ELF-1 (cell line): ENCODE measurements around the gene CD8A.
A peak's percentile ranks its signal among the peaks of the same experiment; 100 is the strongest.
"Not testable (repeated sequence)": the region's sequence is repeated elsewhere in the genome, so short reads cannot be mapped to it uniquely, and the experiment has no call there.

ENCODE experiments used
- DNase-seq: peaks from one replicate; pipeline ENCODE4 v3.0.0-alpha.2; 2016; ENCODE audit warnings: low read depth, low spot score

Gene CD8A

GRCh38 chr2:86790676-86791572 lies at the start of gene CD8A:
TSS of gene CD8A (minus strand) at chr2:86790913. CDS start at chr2:86790825, 88 bp downstream.
- DNase-seq: peak; percentile 53

DNA sequence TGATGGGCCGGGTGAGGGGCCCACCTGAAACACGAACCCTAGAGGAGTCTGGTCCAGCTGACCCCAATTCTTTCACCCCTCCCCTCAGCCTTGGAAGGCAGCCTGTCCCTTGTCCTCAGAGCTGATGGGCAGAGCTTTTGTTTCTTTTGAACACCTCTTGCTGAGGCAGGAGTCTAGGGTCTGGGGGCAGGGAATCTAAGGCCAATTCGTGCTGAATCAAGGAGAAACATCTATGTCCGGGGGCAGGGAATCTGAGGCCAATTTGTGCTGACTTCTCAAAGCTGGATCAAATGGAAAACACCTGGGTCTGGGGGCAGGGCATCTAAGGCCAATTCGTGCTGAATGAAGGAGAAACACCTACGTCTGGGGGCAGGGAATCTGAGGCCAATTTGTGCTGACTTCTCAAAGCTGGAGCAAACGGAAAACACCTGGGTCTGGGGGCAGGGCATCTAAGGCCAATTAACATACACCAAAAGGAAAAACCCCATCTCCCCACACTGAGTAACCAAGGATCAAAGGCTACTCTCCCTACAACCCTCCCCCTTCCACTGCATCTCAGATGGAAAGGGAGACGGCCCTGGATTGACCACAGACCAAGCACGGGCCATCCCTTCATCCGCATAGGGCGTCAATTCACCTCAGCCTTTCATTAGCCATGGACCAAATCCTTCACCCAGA lies 49.3 kb upstream of the CD8A start:
- DNase-seq: peak; percentile 39

- peak; percentile 53 for DNase-seq
Observed at GRCh38 chr2:86839455-86839854, 48.7 kb upstream of the CD8A start.

GRCh38 chr2:86837714-86838113 lies 47.0 kb upstream of the CD8A start:
- DNase-seq: not testable (repeated sequence)

GRCh38 chr2:86836915-86837695 lies 46.4 kb upstream of the CD8A start:
- not testable (repeated sequence) for DNase-seq

DNA sequence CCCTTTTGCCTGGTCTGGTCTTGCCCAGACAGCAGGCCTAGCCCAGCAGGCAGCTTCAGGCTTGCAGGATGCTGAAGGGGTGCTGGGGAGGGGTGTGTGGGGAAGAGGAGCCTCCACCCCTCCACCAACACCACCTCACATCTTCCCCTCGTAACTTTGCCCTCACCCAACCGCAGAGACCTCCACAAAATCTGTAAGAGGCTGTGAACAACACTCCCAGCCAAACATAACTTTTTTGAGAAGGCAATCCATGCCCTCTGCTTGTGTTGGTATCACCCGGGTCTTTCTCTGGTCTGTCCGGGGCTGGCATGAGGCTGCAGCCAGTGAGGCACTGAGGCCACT lies 44.8 kb upstream of the CD8A start:
- not testable (repeated sequence) for DNase-seq

DNA sequence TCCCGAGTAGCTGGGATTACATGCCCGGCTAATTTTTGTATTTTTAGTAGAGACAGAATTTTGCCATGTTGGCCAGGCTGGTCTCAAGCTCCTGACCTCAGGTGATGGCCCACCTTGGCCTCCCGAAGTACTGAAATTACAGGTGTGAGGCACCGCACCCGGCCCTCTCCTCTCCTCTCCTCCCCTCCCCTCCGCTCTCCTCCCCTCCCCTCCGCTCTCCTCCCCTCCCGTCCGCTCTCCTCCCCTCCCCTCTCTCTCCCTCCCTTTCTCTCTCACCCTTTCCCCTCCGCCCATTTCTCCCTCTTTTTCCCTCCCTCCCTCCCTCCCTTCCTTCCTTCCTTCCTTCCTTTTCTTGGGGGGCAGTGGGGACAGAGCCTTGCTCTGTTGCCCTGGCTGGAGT lies 42.6 kb upstream of the CD8A start:
- no peak for DNase-seq

- DNase-seq: no peak
Observed at GRCh38 chr2:86832334-86833096, 41.8 kb upstream of the CD8A start.

DNA sequence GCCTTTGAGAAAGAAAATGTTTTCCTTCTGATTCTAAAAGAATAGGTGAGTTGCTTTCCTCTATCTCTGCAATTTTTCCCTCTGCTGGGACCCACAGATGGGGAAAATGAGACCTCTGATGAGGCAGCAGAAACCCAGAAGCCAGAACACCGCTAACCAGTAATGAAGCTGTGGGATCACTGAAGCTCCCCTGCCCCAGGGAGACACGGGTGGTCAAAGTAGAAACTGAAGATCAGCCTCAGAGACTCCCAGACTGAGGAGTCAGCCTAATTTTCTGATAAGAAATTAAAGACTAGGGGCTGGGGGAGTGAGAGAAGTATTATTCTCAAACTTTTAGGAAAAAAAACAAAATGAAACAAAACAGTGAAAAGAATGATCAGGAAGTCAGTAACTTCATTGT lies 40.8 kb upstream of the CD8A start:
- no peak for DNase-seq

GRCh38 chr2:86826951-86827350 lies 36.2 kb upstream of the CD8A start:
- no peak for DNase-seq

GRCh38 chr2:86825693-86826381 lies 35.1 kb upstream of the CD8A start:
- DNase-seq: no peak

DNA sequence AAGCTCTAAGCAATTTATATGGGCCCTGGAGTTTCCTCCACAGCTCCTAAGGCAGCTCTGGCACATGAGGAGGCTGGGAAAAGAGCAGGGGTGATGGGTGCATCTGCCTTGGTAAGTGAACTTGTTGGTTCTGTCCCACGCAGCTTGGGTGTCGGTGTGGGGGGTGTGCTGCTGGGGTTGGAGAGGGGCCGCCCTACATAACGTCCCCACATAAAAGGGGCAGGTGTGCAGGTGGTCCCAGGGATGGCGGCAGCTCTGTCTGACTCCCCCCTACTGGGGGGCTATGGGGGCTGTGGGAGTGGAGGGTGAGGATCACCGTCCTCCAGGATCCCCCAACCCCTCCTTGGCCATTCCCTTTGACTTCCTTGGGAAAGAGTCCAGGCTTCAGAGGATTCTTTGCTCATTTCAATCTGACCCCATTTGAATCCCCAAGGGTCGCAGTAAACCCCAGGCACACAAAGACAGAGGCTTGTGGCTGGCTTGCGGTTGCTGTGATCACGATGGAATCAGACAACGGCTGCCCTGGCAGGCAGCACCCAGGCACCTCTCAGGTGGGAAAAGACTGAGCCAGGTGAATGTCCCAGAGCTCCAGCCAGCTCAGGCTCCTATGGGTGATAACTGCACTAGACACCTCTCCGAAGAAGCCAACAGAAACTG lies 34.5 kb upstream of the CD8A start:
- DNase-seq: no peak

GRCh38 chr2:86822668-86823345 lies 32.1 kb upstream of the CD8A start:
- no peak for DNase-seq

- no peak for DNase-seq
Observed at GRCh38 chr2:86821842-86822241, 31.1 kb upstream of the CD8A start.

- DNase-seq: no peak
Observed at GRCh38 chr2:86821306-86821705, 30.6 kb upstream of the CD8A start.

DNA sequence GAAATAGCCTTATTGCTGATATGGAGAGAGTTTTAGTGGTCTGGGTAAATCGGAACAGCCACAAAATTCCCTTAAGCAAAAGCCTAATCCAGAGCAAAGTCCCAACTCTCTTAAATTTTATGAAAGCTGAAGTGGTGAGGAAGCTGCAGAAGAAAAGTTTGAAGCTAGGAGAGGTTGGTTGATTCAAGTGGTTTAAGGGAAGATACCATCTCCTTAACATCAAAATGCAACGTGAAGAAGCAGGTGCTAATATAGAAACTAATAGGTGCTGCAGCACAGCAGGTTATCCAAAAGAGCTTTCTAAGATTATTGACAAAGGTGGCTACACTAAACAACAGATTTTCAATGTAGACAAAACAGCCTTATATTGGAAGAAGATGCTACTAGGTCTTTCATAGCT lies 28.2 kb upstream of the CD8A start:
- no peak for DNase-seq

GRCh38 chr2:86818114-86818801 lies 27.5 kb upstream of the CD8A start:
- no peak for DNase-seq

DNA sequence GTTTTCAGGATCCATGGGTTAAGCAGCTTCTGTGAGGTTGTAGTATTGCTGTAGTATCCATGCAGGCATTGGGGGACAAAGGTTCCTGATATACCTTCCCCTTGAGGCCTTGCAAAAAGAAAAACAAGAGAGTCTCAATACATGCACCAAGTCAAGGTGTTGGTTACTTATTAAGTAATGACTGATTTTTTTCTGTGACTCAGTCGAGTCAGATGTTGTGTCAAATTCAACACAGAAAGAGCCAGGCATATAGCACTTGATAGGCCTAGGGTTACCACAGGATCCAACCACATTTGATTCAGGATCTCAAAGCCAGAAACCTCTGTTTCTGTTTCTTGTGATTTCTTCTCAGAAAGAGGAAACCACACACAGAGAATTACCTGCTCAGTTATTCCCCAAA lies 24.9 kb upstream of the CD8A start:
- DNase-seq: no peak

GRCh38 chr2:86809481-86810121 lies 18.9 kb upstream of the CD8A start:
- peak; percentile 56 for DNase-seq
